Measurements from ENCODE around the gene SLC39A8.

DNA sequence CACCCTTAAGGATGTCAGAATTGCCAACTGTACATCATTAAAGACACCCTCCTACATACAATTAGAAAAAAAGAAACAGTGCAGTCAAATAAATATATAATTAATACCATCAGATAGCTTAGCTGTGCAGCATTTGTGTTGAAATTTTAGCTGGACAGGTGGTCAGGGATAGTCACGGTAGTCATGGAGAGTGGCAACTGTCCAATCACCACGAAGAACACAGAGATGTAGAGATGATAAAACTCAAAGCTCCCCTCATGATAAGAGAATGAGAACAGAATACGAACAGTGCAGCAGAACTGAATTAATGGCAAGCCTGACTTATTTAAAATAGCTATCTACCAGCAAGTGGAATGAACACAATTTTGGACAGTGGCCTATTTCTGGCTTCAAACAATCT is 27.2 kb downstream of the SLC39A8 start:
- TF ChIP-seq CTCF (IDR thresholded peaks at IDR 0.05): no peak
- no peak for TF ChIP-seq POLR2A (IDR thresholded peaks at IDR 0.05)

Measured in right lobe of liver (tissue), 4 donors.